Stimulated activated naive CD4-positive, alpha-beta T cell treated with Interleukin-2 at 50 U/mL for 16 hours (primary cell): ENCODE results near the gene BTC.
"Not testable (repeated sequence)": the region's sequence is repeated elsewhere in the genome, so short reads cannot be mapped to it uniquely, and the experiment has no call there.

Experiments used
- DNase-seq: peaks from one replicate; lab custom pipeline; 2025; lab: John Stamatoyannopoulos, UW

Gene BTC

GRCh38 chr4:74794382-74795010 lies at the start of gene BTC:
TSS of gene BTC (minus strand) at chr4:74794523. CDS start at chr4:74794325, 198 bp downstream.
- DNase-seq = no peak

GRCh38 chr4:74840936-74841509 lies 46.7 kb upstream of the BTC start:
- DNase-seq = no peak

DNA sequence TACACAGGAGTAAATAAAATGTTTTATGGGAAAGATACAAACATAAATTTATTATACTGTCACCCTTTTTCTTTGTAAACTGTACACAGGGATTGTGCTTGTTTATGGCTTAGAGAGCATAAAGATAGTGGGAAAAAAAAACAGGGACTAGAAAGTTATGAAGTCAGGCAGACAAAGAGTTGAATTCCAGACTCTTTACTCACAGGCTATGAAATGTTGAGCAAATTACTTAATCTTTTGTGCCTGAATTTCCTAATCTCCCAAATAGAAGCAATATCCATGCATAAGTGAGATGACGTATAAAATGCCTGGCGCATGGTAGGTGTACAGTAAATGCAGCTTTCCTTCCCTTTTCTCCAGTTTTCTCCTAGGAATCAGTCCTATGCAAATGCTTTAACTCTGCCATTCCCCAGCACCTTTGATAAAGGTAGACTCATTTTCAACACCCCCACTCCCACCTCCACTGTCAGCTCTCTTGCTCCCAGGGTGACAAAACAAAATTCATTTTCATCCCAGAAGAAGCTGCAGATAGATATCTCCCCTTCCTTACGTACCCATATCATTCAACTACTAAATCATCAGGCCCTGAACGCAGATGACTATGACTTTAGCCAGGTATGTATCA lies 44.5 kb upstream of the BTC start:
- DNase-seq = no peak

- no peak for DNase-seq
Observed at GRCh38 chr4:74830928-74831327, 36.6 kb upstream of the BTC start.

- DNase-seq = no peak
Observed at GRCh38 chr4:74823194-74823593, 28.9 kb upstream of the BTC start.

- no peak for DNase-seq
Observed at GRCh38 chr4:74822603-74823002, 28.3 kb upstream of the BTC start.

- DNase-seq = no peak
Observed at GRCh38 chr4:74821541-74821940, 27.2 kb upstream of the BTC start.

DNA sequence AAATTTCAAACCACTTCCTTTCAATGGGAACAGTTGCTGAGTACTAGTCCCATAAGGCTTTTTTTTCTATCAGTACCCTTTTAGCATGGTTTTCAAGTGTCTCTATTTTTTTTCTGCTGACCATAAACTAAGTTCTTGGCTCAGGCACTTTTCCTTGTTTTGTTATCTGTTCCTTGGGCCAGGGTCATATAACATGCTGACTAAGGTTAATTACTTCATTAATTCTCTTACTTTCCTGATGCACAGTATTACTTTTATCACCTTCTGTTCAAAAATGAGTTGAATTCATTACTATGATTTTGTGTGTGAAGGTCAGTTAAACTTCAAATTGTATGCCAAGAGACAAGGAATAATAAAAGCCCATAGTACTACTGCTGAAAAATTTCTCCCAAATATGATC lies 19.7 kb upstream of the BTC start:
- no peak for DNase-seq

DNA sequence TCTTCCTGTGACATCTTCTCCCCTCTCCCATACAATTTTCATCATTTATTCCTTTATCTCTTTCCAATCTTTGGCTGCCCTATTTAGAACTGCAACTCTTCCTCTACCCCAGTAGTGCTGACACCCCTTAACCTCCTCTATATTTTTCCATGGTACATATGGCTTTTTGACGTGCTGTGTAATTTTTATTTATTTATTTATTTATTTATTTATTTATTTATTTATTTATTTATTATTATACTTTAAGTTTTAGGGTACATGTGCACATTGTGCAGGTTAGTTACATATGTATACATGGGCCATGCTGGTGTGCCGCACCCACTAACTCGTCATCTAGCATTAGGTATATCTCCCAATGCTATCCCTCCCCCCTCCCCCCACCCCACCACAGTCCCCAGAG lies 17.7 kb upstream of the BTC start:
- DNase-seq = not testable (repeated sequence)

GRCh38 chr4:74805601-74806000 lies 11.3 kb upstream of the BTC start:
- no peak for DNase-seq

- no peak for DNase-seq
Observed at GRCh38 chr4:74800310-74800709, 6.0 kb upstream of the BTC start.

GRCh38 chr4:74796631-74797030 lies 2.3 kb upstream of the BTC start:
- no peak for DNase-seq

DNA sequence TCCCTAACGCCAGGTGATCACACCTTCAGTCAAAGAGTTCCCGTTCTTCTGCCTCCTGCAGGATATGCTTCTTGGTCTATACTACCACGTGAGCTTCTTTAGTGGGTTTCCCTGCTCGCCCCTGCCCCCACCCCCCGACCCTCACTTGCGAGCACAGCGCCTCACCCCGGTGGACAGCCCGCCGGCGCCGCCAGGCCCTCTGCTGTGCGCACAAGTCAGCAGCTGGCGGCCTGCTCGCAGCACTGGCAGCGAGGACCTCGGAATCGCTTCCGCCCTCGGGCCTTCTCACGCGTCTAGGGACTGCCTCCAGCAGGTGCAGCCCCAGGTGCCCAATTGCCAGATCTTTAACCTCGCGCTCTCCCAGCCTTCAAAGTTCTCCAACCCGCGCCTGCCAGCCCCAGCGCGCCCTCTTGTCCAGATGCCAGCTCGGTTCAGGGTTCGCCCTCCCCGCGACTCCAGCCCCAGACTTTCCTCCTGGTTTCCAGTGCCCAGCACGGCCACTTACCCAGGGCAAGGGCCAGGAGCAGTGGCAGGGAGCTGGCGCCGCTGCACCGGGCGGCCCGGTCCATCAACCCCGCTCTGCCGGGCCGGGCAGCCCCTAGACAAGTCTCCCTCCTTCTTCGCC lies 454 bp downstream of the BTC start:
- no peak for DNase-seq

DNA sequence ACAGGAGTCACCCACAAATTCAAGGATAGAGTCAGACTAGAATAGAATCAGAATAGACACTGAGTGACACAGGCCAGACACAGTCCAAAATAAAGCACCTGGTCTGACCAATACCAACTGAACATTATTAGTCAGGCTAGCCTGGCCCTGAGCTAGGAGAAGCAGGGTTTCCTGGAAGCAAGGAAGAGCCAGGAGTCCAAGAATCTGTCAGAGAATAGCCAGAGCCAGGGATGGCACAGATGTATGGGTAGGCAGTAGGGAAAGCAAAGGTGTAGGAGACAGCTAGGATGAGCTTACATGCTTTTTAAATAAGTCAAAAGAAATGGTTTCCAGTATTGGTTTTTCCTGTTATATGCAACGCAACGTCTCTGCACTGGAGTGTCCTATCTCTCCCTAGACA lies 3.7 kb downstream of the BTC start:
- DNase-seq = no peak

DNA sequence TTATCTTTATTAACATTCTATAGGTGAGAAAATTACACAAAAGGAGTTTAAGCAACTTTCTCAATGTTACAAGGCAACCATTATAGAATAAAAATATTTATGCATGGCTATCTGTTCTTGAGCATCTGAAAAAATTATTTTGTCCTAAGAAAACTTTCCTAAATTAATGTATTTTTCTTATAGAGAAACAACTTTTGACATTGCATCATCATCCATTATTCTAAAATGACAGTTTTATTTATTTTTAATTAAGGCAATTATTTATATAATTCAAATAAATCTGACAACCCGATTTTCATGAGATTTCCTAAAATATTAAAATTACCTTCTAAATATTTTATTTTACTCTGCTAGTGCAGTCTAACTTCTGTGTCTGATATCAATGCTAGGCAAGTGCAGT lies 4.8 kb downstream of the BTC start:
- DNase-seq = no peak

DNA sequence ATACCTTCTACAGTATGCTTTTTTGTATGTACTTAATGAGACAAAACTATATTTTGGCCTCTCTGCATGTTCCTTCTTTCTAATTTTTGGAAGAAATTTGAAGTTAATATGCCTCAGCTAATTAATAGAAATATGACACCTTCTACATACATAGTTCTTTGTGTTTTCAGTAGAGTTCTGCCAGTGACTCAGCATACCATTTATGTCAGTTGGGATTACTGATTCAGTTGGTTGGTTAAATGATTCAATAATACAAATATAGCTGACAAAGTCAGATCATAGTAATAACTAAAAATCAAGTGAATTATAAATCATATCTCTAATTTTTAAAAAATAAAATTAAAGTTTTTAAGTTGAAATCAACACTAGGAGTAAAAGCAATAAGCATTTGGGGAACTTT lies 16.8 kb downstream of the BTC start:
- DNase-seq = no peak

- no peak for DNase-seq
Observed at GRCh38 chr4:74772783-74773182, 21.5 kb downstream of the BTC start.

GRCh38 chr4:74772106-74772505 lies 22.2 kb downstream of the BTC start:
- no peak for DNase-seq

DNA sequence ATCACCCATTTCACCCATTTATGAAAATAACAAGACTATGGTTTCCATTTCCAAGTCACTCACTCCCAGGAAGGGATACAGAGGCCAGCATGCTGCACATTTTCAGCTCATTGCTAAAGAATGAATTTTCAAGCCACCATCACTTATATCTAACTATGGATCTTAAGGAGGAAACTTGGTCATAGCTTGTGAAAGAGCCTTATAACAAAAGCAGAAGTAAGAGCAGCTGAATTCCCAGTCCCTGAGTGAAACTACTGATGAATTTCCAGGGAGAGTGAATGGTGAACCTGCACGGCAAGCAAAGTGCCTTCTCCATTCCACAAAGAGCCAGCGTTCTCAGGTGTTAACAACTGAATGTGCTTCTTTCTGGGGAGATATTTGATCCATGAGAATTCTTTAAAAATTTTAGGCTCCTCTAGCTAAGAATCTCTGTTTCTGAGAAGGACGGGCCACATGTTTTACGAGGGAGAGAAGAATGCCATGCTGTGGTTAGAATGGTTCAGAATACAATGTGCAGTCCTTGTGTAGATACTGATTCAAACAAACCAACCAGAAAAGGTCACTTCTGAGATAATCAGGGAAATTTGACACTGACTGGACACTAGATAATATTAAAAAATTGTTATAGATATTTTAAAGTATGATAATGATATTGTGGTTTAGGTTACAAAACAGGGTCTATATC lies 24.0 kb downstream of the BTC start:
- no peak for DNase-seq

DNA sequence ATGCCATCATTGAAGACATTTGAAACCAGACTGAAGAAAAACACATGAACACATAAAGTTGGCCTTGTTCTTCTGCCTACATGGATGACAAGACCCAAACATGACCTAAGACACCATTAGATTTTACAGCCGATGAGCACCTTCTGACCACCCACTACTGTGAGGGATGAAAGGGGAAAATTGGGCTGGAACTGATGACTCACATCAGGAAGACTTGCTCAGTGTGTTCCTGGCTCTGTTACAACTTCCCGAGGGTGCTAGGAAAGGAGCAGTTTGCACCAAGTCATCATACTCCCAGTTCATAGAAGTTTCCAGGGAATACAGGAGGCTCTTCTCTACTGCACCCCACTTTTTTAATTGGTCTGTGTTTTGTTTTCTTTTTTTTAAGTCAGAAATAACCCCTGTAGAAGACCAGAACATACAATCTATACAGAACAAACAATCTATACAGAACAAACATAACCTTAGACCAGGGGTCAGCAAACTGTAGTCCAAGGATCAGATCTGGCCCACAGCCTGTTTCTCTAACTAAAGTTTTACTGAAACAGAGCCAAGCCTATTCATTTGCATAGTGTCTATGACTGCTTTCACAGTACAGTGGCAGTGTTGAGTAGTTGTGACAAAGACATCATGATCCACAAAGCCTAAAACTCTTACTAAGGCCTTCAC lies 25.3 kb downstream of the BTC start:
- no peak for DNase-seq

DNA sequence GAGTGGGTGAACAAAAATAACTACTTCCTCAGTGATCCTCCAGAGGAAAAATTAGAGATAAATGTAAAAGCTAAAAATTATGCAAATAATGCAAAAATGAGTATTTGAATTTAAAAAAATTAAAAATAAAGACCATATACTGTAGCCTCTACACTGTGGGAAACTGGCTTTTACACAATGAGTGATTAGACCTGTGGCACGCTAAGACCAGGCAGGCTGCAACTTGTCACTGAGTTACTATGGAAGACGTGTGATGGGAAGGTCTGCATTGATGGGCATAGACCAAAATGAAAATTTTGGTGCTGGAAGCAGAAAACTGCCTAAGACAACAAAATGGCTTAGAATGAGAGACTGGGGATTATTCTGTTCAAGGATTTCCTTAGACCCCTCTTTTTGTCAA lies 30.2 kb downstream of the BTC start:
- DNase-seq = no peak

DNA sequence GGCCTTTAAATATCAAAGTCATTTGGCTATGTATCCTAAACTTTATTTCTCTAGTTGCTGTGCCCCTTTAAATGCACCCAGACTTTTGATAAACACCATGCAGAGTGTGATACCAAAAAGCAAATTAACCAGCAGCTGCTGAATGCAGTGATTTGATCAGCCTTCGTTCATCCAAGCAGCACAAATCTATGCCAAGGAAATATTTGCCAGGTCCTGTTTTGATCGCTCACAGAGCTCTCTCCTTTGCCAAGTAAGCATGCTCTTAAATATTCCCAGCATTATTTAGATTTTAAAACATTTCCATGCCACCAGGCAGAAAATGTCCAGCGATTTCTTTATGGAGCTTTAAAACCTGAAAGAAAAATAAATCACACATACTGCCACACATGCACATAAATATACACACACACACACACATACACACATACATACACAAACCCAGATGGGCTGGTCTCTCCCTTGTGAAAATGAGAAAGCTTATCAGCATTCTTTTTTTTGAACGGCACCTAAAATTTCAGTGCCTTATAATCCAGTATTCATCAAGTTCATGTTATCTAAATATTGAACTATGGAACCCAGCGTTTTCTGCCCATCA lies 35.7 kb downstream of the BTC start:
- DNase-seq = no peak
